Measurements from ENCODE around the gene SLC8A1.

Gene SLC8A1

GRCh38 chr2:40450066-40450795 is 1.7 kb downstream of the SLC8A1 start:
- Histone ChIP-seq H3K9me3 (ENCODE audit: control insufficient read depth, low read length) (no peaks in the 10 kb centered on the region), H3K4me3 (ENCODE audit: insufficient read depth, low read depth, low read length, poor library complexity, severe bottlenecking) (no peak overlapping the region), H3K27ac (ENCODE audit: insufficient read depth, low read length, poor library complexity, severe bottlenecking) (no peak overlapping the region), H3K27me3 (replicated peaks; ENCODE audit: control insufficient read depth, insufficient read depth, low read length, poor library complexity, severe bottlenecking) (no peaks in the 10 kb centered on the region), H3K4me1 (ENCODE audit: control insufficient read depth, insufficient read depth, low read length, poor library complexity, severe bottlenecking) (no peaks in the 10 kb centered on the region), H3K36me3 (ENCODE audit: control insufficient read depth, insufficient read depth, low read length) (no peaks in the 10 kb centered on the region)
- DNase-seq: no peak

DNA sequence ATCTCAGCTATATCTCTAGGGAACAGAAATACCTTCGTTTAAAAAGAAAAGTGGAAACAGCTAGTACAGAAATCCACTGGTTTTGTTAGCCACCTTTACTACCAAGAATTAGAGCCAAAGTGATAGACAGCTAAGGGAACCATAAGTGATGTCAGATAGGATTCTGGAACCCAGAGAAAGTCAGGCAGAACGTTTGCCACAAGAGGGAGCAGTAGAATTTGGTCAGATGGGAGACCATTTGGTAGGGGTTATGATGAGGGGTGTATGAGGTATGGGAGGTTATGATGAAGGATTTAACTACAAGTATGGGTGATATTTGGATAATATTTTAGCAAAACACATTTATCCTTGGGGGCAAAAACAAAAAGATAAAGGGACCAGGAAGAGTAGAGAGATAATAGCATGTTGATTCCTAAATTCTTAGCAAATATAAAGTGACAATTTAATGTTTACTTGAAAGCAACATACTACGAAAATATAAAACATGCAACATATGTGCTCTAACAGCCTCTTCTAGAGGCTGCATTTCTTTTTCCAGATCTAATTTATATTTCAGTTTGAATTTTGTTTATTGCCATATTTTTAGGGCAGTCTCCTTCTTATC is 3.3 kb downstream of the SLC8A1 start:
- no peak for DNase-seq
- no peak overlapping the region for H3K4me3 ChIP-seq (ENCODE audit: insufficient read depth, low read depth, low read length, poor library complexity, severe bottlenecking)
- H3K27ac ChIP-seq (ENCODE audit: insufficient read depth, low read length, poor library complexity, severe bottlenecking): no peak overlapping the region
- H3K27me3 ChIP-seq (replicated peaks; ENCODE audit: control insufficient read depth, insufficient read depth, low read length, poor library complexity, severe bottlenecking): no peaks in the 10 kb centered on the region
- H3K36me3 ChIP-seq (ENCODE audit: control insufficient read depth, insufficient read depth, low read length): no peaks in the 10 kb centered on the region
- H3K4me1 ChIP-seq (ENCODE audit: control insufficient read depth, insufficient read depth, low read length, poor library complexity, severe bottlenecking): no peaks in the 10 kb centered on the region
- H3K9me3 ChIP-seq (ENCODE audit: control insufficient read depth, low read length): no peaks in the 10 kb centered on the region

GRCh38 chr2:40445467-40445866 is 6.4 kb downstream of the SLC8A1 start:
- no peak overlapping the region for H3K27ac ChIP-seq (ENCODE audit: insufficient read depth, low read length, poor library complexity, severe bottlenecking)
- no peaks in the 10 kb centered on the region for H3K36me3 ChIP-seq (ENCODE audit: control insufficient read depth, insufficient read depth, low read length)
- DNase-seq: no peak
- no peak overlapping the region for H3K4me3 ChIP-seq (ENCODE audit: insufficient read depth, low read depth, low read length, poor library complexity, severe bottlenecking)
- no peaks in the 10 kb centered on the region for H3K4me1 ChIP-seq (ENCODE audit: control insufficient read depth, insufficient read depth, low read length, poor library complexity, severe bottlenecking)
- no peaks in the 10 kb centered on the region for H3K27me3 ChIP-seq (replicated peaks; ENCODE audit: control insufficient read depth, insufficient read depth, low read length, poor library complexity, severe bottlenecking)
- H3K9me3 ChIP-seq (ENCODE audit: control insufficient read depth, low read length): no peaks in the 10 kb centered on the region

- Histone ChIP-seq H3K36me3 (ENCODE audit: control insufficient read depth, insufficient read depth, low read length) (no peaks in the 10 kb centered on the region), H3K9me3 (ENCODE audit: control insufficient read depth, low read length) (no peaks in the 10 kb centered on the region), H3K27ac (ENCODE audit: insufficient read depth, low read length, poor library complexity, severe bottlenecking) (no peak overlapping the region), H3K4me1 (ENCODE audit: control insufficient read depth, insufficient read depth, low read length, poor library complexity, severe bottlenecking) (no peaks in the 10 kb centered on the region), H3K27me3 (replicated peaks; ENCODE audit: control insufficient read depth, insufficient read depth, low read length, poor library complexity, severe bottlenecking) (no peaks in the 10 kb centered on the region), H3K4me3 (ENCODE audit: insufficient read depth, low read depth, low read length, poor library complexity, severe bottlenecking) (no peak overlapping the region)
- no peak for DNase-seq
Measured at GRCh38 chr2:40440835-40441234, 11.1 kb downstream of the SLC8A1 start.

DNA sequence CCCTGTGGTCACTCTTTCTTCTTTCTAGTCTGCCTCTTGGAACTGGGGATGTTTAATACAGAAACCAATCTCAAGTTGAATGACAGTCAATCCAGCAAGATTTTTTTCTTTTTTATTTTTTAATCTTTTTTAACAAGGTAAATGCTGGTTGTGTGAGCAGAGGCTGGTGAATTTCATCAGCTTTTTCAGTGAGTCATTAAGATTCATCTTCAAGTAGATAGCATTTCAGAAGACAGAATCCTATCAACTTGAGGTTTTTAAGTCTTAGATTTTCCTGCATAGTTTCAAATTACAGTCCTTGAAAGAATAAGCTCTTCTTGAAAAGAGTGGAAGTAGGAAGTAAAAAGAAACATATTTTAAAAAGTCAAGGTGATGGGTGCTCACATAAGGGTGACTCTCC is 12.4 kb downstream of the SLC8A1 start:
- H3K9me3 ChIP-seq (ENCODE audit: control insufficient read depth, low read length): no peaks in the 10 kb centered on the region
- H3K27ac ChIP-seq (ENCODE audit: insufficient read depth, low read length, poor library complexity, severe bottlenecking): no peak overlapping the region
- no peak for DNase-seq
- H3K36me3 ChIP-seq (ENCODE audit: control insufficient read depth, insufficient read depth, low read length): no peaks in the 10 kb centered on the region
- H3K27me3 ChIP-seq (replicated peaks; ENCODE audit: control insufficient read depth, insufficient read depth, low read length, poor library complexity, severe bottlenecking): no peaks in the 10 kb centered on the region
- H3K4me1 ChIP-seq (ENCODE audit: control insufficient read depth, insufficient read depth, low read length, poor library complexity, severe bottlenecking): no peaks in the 10 kb centered on the region
- H3K4me3 ChIP-seq (ENCODE audit: insufficient read depth, low read depth, low read length, poor library complexity, severe bottlenecking): no peak overlapping the region

- H3K4me3 ChIP-seq (ENCODE audit: insufficient read depth, low read depth, low read length, poor library complexity, severe bottlenecking): no peak overlapping the region
- no peak overlapping the region for H3K27ac ChIP-seq (ENCODE audit: insufficient read depth, low read length, poor library complexity, severe bottlenecking)
- H3K27me3 ChIP-seq (replicated peaks; ENCODE audit: control insufficient read depth, insufficient read depth, low read length, poor library complexity, severe bottlenecking): no peaks in the 10 kb centered on the region
- H3K4me1 ChIP-seq (ENCODE audit: control insufficient read depth, insufficient read depth, low read length, poor library complexity, severe bottlenecking): no peaks in the 10 kb centered on the region
- H3K36me3 ChIP-seq (ENCODE audit: control insufficient read depth, insufficient read depth, low read length): no peaks in the 10 kb centered on the region
- no peak for DNase-seq
- H3K9me3 ChIP-seq (ENCODE audit: control insufficient read depth, low read length): no peaks in the 10 kb centered on the region
Measured at GRCh38 chr2:40436093-40436475, 15.8 kb downstream of the SLC8A1 start.

GRCh38 chr2:40435426-40436092 is 16.3 kb downstream of the SLC8A1 start:
- H3K4me1 ChIP-seq (ENCODE audit: control insufficient read depth, insufficient read depth, low read length, poor library complexity, severe bottlenecking): no peaks in the 10 kb centered on the region
- no peak overlapping the region for H3K27ac ChIP-seq (ENCODE audit: insufficient read depth, low read length, poor library complexity, severe bottlenecking)

GRCh38 chr2:40434731-40435271 is 17.1 kb downstream of the SLC8A1 start:
- Histone ChIP-seq H3K4me1 (ENCODE audit: control insufficient read depth, insufficient read depth, low read length, poor library complexity, severe bottlenecking) (no peaks in the 10 kb centered on the region), H3K9me3 (ENCODE audit: control insufficient read depth, low read length) (no peaks in the 10 kb centered on the region), H3K27me3 (replicated peaks; ENCODE audit: control insufficient read depth, insufficient read depth, low read length, poor library complexity, severe bottlenecking) (no peaks in the 10 kb centered on the region), H3K4me3 (ENCODE audit: insufficient read depth, low read depth, low read length, poor library complexity, severe bottlenecking) (no peak overlapping the region), H3K36me3 (ENCODE audit: control insufficient read depth, insufficient read depth, low read length) (no peaks in the 10 kb centered on the region), H3K27ac (ENCODE audit: insufficient read depth, low read length, poor library complexity, severe bottlenecking) (no peak overlapping the region)
- no peak for DNase-seq

More at GRCh38 chr2:40435426-40436092, 16.3 kb downstream of the SLC8A1 start:
- Histone ChIP-seq H3K9me3 (ENCODE audit: control insufficient read depth, low read length) (no peaks in the 10 kb centered on the region), H3K27me3 (replicated peaks; ENCODE audit: control insufficient read depth, insufficient read depth, low read length, poor library complexity, severe bottlenecking) (no peaks in the 10 kb centered on the region), H3K4me3 (ENCODE audit: insufficient read depth, low read depth, low read length, poor library complexity, severe bottlenecking) (no peak overlapping the region), H3K36me3 (ENCODE audit: control insufficient read depth, insufficient read depth, low read length) (no peaks in the 10 kb centered on the region)
- DNase-seq: no peak

GRCh38 chr2:40433736-40434135 is 18.2 kb downstream of the SLC8A1 start:
- Histone ChIP-seq H3K27me3 (replicated peaks; ENCODE audit: control insufficient read depth, insufficient read depth, low read length, poor library complexity, severe bottlenecking) (no peaks in the 10 kb centered on the region), H3K4me1 (ENCODE audit: control insufficient read depth, insufficient read depth, low read length, poor library complexity, severe bottlenecking) (no peaks in the 10 kb centered on the region), H3K27ac (ENCODE audit: insufficient read depth, low read length, poor library complexity, severe bottlenecking) (no peak overlapping the region), H3K4me3 (ENCODE audit: insufficient read depth, low read depth, low read length, poor library complexity, severe bottlenecking) (no peak overlapping the region), H3K36me3 (ENCODE audit: control insufficient read depth, insufficient read depth, low read length) (no peaks in the 10 kb centered on the region), H3K9me3 (ENCODE audit: control insufficient read depth, low read length) (no peaks in the 10 kb centered on the region)
- no peak for DNase-seq

DNA sequence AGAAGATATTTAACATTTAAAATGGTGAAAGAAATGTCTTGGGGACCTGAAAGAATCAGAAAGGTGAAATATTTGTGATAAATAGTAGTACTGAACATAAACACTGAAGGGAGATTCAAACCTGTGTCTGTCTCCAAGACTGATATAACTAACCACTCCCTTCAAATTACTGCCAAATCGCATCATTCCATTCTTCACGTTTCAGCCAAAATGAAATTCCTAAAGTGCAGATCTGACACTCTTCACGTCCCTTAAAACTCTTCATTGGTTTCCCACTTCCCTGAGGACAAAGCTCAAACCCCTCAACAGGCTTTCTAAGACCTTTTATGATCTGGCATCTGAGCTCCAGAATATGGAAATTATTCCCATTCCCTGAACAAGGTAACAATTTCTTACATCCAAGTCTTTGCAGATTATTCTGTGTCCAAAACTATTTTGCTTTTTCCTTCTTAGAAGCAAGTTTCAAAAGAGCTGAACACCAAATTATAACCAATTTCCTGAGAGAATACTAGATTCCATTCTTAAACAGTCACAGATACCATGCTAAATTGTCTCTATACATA is 18.9 kb downstream of the SLC8A1 start:
- Histone ChIP-seq H3K9me3 (ENCODE audit: control insufficient read depth, low read length) (no peaks in the 10 kb centered on the region), H3K27me3 (replicated peaks; ENCODE audit: control insufficient read depth, insufficient read depth, low read length, poor library complexity, severe bottlenecking) (no peaks in the 10 kb centered on the region), H3K4me1 (ENCODE audit: control insufficient read depth, insufficient read depth, low read length, poor library complexity, severe bottlenecking) (no peaks in the 10 kb centered on the region), H3K4me3 (ENCODE audit: insufficient read depth, low read depth, low read length, poor library complexity, severe bottlenecking) (no peak overlapping the region), H3K27ac (ENCODE audit: insufficient read depth, low read length, poor library complexity, severe bottlenecking) (no peak overlapping the region), H3K36me3 (ENCODE audit: control insufficient read depth, insufficient read depth, low read length) (no peaks in the 10 kb centered on the region)
- DNase-seq: no peak
